GM21447 (cell line): Measurements from ENCODE around the gene CCDC92B.
"Not testable (repeated sequence)": the region's sequence is repeated elsewhere in the genome, so short reads cannot be mapped to it uniquely, and the experiment has no call there.

ENCODE experiments used
- ATAC-seq: cut with Tn5 transposase; IDR thresholded peaks from one replicate; pipeline ENCODE4 v1.9.1; 2021; ENCODE audit not compliant: unreplicated experiment

CCDC92B gene

DNA sequence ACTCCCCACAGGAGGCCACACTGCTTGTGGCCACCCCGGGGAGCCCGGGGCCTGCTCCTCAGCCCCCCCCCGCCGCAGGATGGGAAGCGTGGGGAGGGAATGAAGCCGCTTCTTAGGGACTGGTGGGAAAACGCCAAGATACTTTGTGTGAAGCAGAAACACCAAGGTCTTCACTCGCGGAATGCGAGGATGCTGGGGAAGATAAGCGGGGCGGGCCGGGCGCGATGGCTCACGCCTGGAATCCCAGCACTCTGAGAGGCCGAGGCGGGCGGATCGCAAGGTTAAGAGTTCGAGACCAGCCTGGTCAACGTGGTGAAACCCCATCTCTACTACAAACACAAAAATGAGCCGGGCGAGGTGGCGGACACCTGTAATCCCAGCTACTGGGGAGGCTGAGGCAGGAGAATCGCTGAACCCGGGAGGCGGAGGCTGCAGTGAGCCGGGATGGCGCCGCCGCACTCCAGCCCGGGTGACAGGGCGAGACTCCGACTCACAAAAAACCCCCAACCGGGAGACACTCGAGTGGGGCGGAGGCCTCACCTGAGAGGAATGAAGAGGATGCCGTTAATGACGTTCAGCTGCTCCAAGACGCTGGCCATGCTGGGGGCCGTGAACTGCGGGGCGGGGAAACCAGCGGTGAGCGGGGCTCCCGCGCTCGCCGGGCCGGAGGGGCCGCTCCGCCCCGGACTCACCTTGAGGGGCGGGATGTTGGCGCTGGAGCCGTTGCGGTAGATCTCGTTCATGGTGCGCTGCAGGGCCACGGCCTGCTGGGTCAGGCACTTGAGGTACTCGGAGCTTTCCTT lies 58.2 kb downstream of the CCDC92B start:
- no peak for ATAC-seq

GRCh38 chr17:2690165-2691068 lies 59.0 kb downstream of the CCDC92B start:
- ATAC-seq, result no peak

GRCh38 chr17:2689411-2690164 lies 59.9 kb downstream of the CCDC92B start:
- ATAC-seq, result no peak

GRCh38 chr17:2688351-2689342 lies 60.8 kb downstream of the CCDC92B start:
- ATAC-seq, result no peak

DNA sequence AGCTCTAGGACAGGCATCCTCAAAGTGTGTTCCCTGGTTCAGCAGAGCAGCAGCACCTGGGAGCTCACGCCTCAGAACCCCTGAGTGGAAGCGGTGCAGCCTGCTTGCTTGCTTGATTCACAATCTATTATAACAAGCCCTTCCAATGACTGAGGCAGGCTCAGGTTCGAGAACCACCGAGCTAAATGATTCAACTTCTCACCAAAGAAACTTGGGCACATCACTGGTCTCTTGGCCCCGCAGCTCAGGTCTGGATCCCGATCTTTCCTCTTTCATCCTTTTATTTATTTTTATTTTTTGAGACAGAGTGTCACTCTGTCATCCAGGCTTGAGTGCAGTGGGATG lies 62.4 kb downstream of the CCDC92B start:
- ATAC-seq, result no peak

DNA sequence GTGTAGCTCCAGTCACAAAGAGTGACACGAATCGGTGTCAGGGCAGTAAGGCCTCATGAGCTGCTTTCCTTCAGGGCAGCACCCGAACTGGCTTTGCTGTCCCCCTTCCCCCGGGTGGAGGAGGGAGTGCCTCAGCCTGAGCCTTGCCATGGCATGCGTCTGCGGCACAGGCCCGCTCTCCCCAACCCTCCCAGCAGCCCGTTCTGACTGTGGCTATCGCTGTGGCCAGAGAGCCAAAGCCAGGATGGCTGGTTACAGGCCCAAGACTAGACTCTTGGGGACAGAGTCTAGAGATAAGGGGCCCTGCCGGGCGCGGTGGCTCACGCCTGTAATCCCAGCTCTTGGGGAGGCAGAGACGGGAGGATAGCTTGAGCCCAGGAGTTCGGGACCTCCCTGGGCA lies 63.8 kb downstream of the CCDC92B start:
- no peak for ATAC-seq

- ATAC-seq, result no peak
Observed at GRCh38 chr17:2684549-2684948, 64.9 kb downstream of the CCDC92B start.

DNA sequence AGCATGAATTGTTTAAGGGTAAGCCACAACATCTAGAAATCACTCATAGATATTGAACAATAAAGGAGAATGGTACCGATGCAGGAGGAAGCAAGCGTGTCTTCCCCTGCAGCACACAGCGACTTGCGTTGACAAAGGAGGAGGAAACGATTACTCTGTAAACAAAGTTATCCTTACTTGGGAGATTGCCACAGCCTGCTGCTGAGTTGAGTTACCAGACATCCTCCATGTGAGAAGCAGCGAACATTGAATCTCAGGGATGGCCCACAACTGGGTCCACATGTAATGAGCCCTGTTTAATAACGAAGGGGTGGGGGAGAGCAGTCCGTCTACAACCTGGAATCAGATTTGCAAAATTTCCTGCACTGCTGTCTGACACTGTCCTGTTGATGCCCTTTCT lies 65.5 kb downstream of the CCDC92B start:
- ATAC-seq, result no peak

DNA sequence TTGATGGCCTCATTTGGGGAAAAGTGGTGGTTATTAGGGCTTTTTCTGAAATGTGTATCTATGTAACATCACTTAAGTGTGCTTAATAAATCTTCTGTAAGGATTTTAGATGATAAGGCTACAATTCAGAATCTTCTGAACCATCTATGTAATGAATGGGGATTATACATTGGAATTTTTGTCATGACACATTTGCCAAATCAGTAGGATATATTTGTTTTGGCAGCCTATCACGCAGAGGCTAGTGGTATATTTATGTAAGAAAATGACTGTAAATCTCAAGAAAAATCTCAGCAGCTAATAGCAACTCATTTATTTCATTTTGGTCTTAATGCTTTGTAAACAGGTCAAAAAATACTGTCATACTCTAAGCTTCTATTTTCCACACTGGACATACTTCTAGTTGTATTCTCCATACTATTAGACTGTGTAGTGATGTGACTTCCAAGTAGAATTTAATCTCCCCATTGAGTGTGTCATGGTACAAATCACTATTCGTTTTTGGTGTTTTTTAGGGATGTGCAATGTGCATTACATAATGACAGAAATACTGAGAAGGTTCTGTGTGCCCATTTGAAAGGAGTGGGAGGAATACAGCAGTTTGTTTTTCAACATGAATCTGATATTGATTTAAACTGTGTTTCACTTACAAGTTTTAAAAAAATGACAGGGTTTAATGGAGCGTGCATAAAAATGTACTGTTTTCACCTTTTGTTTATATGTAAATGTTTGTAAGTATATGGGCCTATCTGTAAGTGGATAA lies 67.1 kb downstream of the CCDC92B start:
- ATAC-seq, result no peak

- no peak for ATAC-seq
Observed at GRCh38 chr17:2681650-2682049, 67.8 kb downstream of the CCDC92B start.

- no peak for ATAC-seq
Observed at GRCh38 chr17:2680961-2681360, 68.5 kb downstream of the CCDC92B start.

DNA sequence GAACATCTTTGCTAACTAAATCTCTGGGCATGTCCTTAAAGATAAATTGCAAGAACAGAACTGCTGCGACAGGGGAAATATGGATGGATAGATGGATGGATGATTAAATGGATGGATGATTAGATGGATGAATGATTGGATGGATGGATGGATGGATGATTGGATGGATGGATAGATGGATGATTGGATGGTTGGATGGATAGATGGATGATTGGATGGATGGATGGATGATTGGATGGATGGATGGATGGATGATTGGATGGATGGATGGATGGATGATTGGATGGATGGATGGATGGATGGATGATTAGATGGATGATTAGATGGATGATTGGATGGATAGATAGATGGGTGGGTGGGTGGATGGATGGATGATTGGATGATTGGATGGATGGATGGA lies 70.2 kb downstream of the CCDC92B start:
- ATAC-seq, result not testable (repeated sequence)
